ENCODE measurements around the gene MBD3.
"Not testable (repeated sequence)": the region's sequence is repeated elsewhere in the genome, so short reads cannot be mapped to it uniquely, and the experiment has no call there.

The MBD3 gene, protein sequence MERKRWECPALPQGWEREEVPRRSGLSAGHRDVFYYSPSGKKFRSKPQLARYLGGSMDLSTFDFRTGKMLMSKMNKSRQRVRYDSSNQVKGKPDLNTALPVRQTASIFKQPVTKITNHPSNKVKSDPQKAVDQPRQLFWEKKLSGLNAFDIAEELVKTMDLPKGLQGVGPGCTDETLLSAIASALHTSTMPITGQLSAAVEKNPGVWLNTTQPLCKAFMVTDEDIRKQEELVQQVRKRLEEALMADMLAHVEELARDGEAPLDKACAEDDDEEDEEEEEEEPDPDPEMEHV

DNA sequence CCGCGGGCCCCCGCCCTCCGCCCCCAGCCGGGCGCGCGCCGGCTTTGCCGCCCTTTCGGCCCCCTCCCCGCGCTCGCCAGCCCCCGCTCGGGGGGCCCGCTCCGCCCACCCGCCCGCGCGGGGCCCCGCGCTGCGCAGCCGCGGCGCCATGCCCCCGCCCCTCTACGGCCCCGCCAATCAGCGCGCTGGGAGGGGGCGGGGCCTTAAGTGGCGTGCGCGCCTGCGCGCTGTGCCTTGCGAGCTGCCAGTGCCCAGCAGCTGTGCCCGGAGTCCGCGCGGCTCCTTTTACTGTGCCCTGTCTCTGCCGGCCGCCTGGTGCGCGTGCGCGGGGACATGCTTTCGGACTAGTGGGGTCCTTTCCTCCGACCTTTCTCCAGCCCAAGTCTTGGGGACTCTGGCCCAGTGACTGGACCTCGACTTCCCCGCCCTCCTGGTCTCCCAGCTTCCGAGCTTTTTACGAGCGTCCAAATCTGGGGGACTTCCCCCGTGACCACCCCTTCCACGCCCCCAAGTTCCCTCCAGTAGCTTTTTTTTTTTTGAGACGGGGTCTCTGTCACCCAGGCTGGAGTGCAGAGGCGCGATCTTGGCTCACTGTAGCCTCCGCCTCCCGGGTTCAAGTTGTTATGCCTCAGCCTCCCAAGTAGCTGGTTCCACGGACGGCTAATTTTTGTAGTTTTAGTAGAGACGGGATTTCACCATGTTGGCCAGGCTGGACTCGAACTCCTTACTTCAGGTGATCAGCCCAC is at the start of gene MBD3:
Gene MBD3 (minus strand): TSS at position 111 of the 746 bp plus-strand sequence. CDS start 234 bp downstream, outside the sequence.
- peak; percentile 22 for DNase-seq

DNA sequence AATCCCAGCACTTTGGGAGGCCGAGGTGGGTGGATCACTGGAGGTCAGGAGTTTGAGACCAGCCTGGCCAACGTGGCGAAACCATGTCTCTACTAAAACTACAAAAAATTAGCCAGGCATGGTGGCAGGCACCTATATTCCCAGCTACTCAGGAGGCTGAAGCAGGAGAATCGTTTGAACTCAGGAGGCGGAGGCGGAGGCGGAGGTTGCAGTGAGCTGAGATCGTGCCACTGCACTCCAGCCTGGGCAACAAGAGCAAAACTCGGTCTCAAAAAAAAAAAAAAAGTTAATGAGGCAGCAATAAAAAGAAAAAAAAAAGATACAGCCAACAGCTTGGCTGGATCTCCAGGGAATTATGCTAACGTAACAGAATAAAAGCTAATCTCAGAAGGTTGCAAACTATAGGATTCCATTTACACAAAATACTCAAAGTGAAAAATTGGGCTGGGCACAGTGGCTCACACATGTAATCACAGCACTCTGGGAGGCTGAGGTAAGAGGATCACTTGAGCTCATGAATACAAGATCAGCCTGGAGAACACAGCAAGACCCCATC is 48.3 kb upstream of the MBD3 start:
- not testable (repeated sequence) for DNase-seq

DNA sequence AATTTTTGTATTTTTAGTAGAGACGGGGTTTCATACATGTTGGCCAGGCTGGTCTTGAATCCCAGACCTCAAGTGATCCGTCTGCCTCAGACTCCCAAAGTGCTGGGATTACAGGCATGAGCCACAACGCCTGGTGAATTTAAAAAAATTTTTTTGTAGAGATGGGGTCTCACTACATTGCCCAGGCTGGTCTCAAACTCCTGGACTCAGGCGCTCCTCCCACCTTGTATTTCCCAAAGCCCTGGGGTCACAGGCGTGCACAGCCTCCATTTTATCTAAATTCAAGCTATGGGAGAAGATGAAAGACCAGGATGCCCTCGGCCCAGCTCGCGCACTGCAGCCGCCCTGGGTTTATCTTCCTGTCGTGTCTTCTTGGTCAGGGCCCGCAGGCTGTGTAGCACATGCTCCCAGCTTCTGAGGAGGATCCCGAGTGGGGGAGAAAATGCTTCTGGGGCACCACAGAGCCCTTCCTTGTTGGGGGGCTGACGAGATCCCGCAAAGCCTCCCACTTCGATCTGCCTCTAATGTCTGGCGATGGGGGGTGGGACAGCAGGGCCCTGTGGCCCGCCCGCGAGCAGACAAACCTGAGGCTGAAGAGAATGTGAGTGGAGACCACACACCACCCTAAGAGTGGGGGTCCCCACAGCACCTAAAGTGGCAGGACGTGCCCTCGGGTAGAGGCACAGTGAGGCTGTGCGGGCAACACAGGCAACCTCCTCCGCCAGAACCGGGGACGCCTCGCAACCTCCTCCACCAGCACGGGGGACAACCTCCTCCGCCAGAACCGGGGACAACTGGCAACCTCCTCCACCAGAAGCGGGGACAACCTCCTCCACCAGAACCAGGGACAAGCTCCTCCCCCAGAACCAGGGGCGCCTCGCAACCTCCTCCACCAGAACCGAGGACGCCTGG is 43.9 kb upstream of the MBD3 start:
- DNase-seq: no peak

DNA sequence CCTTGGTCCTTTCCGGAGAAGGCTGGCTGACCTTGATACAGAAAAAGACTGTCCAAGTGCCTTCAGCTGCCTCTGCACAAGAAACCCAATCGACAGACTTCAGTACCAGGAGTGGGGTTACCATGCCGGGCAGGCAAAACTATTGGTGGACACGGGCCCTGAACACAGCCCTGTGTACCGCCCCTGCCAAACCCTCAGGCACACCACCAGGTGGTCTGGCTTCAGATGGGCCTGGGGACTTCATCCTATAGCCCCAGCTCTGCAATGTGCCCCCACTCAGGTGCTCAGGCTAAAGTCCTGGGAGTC is 42.2 kb upstream of the MBD3 start:
- no peak for DNase-seq

DNA sequence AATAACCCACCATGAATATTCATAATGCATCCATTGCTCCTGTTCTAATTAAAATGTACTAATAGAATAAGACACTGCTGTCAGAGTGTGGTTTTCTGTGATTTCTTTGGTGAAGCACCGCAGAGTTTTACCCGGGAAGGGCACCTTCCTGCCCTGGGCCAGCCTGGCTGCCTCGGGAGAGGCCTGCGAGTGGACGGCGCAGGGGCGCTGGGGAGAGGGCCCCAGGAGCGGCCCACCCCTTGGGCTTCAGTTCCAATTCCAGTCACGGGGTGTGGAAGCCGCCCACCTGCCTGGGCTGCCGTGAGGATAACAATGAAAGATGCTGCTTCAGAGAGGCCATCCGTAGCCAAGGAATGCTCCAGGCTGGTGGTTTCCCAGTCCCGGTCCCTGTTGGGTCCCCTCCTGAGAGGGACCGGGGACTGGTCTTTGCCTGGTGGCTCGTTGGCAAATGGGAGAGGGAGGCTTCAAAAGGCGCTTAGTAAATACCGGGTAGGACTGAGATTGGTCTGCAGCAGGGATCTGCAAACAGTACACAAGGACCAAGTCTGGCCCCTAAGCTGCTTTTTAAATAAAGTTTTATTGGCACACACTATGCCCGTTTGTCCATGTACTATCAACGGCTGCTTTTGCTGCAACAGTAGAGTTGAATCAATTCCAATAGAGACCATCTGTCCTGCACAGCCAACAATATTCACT is 41.7 kb upstream of the MBD3 start:
- DNase-seq: no peak

DNA sequence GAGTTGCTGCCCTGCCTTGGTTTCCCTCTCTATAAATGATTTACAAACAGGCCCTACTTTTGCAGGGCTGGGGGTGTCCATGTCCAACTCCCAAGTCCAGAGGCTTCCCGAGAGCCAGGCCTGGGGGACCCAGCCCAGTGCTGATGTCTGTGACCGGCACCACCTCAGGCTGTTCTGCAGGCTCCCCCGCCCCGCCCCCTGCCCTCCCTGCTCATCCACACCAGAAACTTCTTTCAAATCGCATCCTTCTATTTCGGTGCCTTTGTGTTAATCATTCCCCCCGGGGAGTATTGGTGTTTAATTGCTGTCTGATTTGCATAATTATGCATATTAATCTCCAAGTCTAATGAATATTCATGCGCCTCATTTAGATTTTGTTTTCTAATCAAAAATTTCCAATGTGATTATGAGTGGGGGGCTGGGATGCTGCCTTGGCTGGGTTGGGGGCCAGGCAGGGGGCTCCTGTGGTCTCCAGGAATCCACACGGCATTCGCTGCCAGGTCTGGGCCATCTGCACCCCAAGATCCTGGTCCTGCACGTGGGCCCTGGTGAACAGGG is 40.7 kb upstream of the MBD3 start:
- no peak for DNase-seq

DNA sequence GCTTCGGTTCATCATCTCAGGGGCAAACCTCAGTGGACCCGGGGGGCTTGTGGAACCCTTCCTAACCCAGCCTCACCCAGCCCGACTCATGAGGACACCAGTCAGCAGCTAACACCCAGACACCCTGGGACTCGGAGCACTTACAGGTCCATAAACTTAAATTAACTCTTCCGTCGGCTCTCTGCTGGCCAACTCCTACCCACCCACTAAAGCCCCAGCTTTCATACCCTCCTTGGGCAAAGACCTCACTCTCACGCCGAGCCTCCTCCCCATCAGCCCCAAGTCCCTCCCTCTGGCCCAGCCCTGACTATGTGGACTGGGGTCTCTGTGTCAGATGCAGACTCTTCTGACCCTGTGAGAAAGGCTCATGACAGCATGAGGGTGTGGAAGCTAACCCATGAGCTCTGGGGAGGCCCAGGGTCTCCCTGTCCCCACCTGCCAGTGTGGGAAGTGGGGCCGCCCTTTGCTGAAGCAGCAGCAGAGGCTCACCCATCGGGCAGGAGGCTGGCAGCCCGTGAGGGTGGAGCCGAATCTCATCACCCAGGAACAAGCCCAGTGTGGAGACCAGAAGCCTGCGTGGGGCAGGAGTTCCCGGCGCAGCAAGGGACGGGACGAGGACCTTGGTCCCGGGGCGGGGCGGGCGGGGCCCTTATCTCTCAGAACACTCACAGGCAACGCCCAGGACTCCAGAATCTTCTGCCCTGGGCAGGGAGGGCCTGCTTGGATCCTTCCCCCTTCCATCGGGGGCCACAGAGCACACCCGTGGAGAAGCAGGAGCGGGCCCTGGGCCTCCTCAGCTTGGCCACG is 40.0 kb upstream of the MBD3 start:
- DNase-seq: no peak

DNA sequence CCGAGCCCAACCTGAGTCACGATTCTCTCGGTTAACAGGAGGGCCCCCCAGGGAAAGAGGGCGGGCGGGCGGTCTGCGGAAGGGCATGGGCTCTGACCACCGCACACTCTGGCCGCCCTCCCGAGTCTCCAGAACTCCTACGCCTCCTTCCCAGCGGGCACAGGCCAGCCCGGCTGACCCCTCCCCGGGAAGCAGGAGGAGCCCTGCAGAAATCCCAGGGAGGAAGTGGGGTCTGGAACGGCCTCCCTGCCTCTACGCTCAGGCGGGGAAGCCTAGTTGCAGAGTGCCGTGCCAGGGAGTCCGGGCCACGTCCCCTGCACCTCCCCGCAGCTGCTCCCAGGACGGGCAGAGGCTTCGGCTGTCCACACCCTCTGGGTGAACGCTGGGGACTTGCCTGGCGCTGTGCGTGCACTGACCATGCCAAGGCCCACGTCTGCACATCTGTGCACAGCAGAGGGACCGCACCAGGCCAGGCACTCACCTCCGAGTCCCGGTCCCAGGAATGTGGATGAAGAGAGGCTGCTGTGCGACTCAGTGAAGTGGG is 39.0 kb upstream of the MBD3 start:
- no peak for DNase-seq

DNA sequence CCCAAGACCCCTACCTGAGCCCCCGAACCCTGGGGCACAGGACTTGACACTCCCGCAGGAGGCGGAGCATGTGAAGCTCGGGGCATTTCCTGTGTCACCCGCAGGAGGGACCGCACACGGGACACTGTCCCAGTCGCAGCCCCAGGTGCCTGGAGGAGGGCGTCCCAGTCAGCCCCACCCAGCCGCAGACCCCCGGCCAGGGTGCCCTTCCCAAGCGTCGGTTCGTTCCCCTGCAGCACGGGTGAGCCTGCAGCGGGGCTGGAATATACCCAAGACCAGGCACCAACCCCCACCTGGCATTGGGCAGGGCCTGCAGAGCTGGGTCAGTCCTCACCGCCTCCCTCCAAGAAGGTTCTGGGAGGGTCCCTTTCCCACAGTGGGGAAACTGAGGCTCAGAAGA is 38.1 kb upstream of the MBD3 start:
- no peak for DNase-seq

DNA sequence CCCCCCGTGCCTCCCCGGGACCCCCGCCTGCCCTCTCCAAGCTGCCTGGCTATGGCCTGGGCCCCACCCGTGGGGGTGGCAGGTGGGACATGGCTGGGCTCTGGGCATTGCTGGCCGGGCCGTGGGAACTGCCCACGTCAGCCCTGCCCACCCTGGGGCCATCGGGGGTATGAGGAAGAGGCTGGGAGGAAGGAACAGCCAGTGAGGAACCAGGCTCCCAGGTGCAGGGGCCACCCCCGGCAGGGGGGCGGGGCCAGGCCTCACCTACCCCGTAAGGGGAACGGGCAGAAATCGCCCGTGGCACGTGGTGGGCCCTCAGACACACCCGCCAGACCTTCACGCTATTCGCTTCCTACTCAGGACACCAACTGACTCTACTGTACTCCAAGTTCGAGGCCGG is 37.3 kb upstream of the MBD3 start:
- no peak for DNase-seq

DNA sequence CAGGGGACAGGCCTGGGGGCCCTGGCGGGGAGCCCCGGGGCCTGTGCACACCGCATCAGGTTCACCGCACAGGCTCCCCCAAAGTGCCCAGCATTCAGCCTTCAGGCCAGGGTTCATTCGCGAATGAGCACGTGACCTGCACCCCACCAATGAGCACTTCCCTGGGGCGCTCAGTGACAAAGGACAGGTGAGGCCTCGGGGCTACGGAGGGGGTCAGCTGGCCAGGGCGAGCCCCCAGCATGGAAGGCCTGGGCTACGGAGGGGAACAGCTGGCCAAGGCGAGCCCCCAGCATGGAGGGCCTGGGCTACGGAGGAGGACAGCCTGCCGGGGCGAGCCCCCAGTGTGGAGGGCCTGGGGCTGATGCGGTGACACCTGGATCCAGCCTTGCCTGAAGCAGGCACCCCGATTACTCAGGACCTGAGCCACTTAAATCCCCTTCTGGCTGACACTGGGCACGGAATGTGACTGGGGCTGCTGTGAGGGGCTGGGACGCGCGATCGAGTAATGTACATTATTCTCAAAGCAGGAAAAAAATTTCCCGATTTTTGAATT is 36.7 kb upstream of the MBD3 start:
- DNase-seq: no peak

DNA sequence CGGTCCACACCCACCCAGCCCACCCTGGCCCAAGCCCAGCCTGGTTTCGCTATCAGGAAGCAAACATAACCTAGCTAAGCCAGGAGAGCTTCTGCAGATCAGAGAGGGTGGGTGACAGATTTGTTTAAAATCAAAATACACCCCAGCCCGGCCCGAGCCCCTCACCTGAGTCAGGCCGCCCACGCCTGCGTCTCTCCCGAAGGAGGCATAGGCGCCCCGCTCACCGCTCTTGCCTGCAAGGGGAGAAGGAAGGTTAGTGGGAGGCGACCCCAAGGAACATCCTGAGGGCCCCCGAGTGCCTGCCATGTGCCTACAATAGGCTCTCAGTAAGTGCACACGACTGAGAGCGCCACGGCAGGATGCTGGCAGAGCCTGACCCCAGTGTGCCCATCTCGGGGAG is 34.5 kb upstream of the MBD3 start:
- DNase-seq: no peak

DNA sequence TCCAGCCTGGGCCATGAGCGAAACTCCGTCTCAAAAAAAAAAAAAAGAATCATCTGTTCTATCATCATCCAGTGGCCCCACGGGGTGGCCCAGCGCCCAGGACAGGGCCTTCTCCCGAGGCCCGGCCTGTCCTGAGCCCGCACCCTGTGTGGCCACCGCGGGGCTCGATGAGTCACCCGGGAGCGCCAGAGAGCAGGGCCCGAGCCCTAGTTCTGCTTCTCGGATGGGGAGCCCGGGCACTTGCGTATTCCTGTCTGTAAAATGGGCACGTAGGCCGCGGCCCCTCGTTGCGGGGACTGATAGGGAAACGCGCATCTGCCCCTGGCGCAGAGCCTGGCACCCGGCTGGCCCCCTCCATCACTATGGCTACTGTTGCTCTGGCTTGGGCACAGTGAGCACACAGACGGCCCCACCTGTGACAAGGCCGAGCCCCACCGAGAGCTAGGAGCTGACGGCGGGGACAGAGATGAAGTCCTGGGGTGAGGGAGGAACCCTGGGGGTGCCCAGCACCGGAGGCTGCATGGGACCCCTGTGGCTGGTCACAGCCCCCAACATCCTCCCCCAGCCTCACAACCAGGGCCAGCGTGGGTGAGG is 33.8 kb upstream of the MBD3 start:
- no peak for DNase-seq

DNA sequence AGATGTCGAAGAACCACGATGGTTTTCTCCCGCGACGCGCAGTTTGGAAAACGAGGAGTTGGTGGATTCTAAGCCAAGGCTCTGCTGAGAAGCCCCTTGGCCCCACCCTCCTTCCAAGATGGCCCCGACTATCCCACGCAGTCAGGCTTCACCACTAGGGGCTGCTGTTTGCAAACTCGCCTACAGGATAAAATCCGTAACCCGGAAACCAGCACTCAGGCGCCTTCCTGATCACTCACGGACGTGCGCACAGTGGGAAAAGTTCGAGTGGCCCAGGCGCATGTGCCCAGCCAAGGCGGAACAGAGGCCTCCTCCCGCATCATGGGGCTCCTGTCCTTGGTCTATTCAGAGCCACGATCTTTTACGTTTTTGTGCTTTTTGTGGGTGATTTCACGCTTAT is 31.8 kb upstream of the MBD3 start:
- no peak for DNase-seq

DNA sequence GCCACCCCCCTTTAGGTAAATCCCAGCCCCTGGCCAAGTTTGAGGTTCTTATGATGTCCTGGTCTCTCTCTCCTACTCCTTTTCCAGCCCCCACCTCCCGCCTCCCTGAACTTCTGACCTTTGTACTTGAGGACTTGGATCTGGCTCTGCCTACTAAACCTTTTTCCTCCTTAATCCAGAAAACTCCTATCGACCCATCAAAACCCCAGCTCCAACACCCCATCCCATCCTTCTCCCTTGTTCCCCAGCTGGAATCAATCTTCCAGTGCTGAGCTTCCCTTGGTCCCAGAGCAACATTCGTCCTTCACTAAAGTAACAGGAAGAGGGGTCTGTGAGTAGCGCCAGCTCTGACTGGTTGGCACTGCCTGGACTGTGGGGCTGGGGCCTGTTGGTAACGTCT is 29.9 kb upstream of the MBD3 start:
- no peak for DNase-seq

DNA sequence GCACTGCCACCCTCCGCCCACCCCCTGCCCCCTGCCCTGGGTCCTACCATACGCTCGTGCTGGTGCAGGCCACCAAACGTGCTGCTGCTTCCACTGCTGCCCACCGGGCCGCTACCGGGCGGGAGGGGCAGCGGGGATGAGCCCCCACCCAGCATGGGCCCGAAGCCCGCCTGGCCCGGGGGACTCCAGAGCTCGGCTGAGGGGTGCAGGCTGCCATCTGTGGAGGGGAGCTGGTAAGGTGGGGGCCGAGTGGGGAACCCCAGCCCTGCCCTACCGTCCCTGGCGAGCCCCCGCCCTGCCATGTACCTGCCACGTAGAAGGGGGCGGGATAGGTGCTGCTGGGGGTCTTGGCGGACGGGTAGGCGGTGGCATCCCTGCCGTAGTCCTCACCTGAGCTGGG is 29.3 kb upstream of the MBD3 start:
- no peak for DNase-seq

DNA sequence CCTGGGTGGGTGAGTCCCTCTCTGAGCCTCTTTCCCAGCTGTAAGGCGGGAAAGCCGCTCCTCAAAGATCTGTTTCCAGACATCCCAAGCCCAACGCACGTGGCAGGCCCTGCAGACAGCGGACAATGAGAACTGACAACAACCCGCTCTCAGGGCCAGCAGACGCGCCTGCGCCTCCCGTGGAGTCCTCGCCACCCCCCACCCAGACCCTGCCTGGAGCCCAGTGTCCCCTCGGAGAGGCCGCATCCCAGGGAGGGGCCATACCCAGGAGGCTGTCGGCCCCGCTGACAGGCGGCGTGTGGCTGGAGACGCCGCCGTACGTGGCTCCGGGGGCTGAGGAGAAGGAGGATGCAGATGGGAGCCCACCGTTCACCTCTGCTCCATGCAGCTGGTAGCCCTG is 28.9 kb upstream of the MBD3 start:
- no peak for DNase-seq

DNA sequence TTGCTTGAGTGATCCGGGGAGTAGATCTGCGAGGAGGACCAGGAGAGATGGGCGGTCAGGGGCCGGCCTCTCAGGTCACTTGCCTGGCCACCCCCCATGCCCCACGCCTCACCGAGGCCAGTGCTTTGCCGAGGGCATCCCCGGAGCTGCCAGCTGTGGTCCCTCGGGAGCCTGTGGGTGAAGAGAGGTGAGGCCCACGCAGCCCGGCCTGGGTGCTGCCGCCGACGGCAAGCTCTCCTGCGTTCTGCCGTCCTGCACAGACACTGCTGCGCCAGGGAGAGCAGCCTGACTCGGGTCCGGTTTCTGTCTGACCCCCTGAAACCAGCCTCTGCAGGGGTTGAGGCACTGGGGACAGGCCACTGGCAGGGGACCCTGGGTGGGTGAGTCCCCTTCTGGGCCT is 28.4 kb upstream of the MBD3 start:
- DNase-seq: no peak

DNA sequence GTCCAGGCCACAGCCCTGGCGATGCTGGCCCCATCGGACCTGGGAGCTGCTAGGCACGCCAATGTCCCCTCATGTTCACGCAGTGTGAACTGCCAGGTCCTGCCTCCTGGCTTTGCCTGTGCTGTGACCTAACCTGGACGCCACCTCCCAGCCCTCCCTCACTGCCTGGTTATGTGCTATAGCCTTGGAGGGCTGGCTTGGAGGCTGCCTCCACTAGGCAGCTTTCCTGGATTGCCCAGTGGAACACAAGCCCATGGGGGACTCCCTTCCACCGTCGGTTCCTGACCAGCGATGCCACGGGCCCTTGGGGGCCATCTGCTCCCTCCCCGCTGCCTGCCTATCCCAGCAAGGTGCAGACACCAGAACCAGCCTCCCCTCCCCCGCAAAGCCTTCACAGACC is 27.8 kb upstream of the MBD3 start:
- DNase-seq: no peak

DNA sequence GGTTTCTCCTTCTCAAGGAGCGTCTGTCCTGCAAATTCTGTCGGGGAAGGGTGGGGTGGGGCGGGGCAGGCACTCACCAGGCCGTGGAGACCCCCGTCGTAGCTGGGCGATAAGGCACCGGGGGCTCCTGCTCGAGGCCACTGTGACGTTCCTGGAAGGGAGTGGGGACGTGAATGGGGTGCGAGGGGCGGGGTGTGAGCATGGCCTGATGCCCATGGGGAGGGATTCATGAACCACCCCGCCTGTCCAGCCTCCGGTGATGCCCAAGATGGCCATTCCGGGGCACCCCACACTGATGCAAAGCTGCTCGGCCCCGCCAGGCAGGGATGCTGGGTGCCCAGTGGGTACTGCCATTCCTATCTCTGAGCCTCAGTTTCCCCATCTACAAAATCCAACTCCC is 27.0 kb upstream of the MBD3 start:
- no peak for DNase-seq

DNA sequence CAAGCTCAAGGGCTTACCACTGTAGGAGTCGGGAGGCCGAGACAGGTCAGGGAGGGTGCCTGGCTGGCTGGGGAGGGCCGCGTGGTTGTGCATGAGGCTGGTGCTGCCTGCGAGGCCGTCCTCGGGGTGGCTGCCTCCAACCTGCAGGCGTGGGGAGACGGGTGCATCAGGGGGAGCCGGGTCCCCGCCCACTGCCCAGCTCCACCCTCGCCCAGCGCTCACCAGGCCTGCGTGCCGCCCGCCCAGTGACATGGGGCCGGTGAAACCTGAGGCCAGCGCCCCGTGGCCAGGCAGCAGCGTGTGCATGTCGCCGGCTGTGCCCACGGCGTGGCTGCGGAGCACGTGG is 26.4 kb upstream of the MBD3 start:
- no peak for DNase-seq

Data from SIG-M5 (cell line).